K562 (cell line): ENCODE measurements around the gene HPN. TPM values are rescaled to one million over a fixed set of nuclear protein-coding genes. Genes with fewer than 3 reads are reported as not detected.

ENCODE experiments used
- ATAC-seq: fragments of 200-7000 bp; cut with Tn5 transposase; 3 replicates; pipeline ENCODE4 v1.9.1; 2020; ENCODE audit warnings: moderate library complexity
- BruUV-seq: library from RNA; stranded (reverse); fragments of 400-500 nt; replicated peaks from 2 replicates; lab custom pipeline; 2021; lab: Mats Ljungman, UMichigan
- CTCF ChIA-PET: fragments of 300-600 bp; formaldehyde crosslinking; extraction: SDS; loops from one replicate; lab custom pipeline; 2021; ENCODE audit warnings: low intra/inter-chr PET ratio; lab: Yijun Ruan, JAX
- POLR2A ChIA-PET: fragments of 300-600, 350-650 bp; sonication (Branson Sonifier 250); formaldehyde crosslinking; extraction: SDS; loops from one replicate; lab custom pipeline; 2021; ENCODE audit warnings: antibody characterized with exemption, inconsistent platforms; lab: Yijun Ruan, JAX
- DNase-seq, 4 experiments: peaks; one replicate each; pipeline versions ENCODE4 v3.0.0 to v3.0.0-alpha.2; 2011 to 2018; ENCODE audit warnings: low spot score in 3 of 4, mixed read lengths in 3 of 4; ENCODE audit errors: extremely low read depth in 1 of 4
- FAIRE-seq: peaks from 2 replicates; lab custom pipeline; 2011; peaks lifted over from hg19 to GRCh38; lab: Jason Lieb, UNC
- H2AFZ ChIP-seq: 2 replicates; pipeline ENCODE4 v1.6.0; 2011; ENCODE audit warnings: low read depth, low read length, control low read depth, inconsistent platforms
- H3K27ac ChIP-seq: fragments of 200-600 bp; 3 replicates; pipeline ENCODE4 v1.8.0; 2011; ENCODE audit warnings: low read depth, mild to moderate bottlenecking, control low read depth, inconsistent platforms, low read length, moderate library complexity, mixed read lengths; ENCODE audit errors: extremely low read depth
- H3K27me3 ChIP-seq, 2 experiments: fragments of 300-600 bp in 1 of 2; 2 replicates in 1 of 2; 3 replicates in 1 of 2; pipeline versions ENCODE4 v1.6.0 to v1.8.0; 2011; ENCODE audit warnings: inconsistent platforms in 2 of 2, low read length in 2 of 2, mild to moderate bottlenecking in 1 of 2, mixed read lengths in 1 of 2, moderate library complexity in 1 of 2; ENCODE audit not compliant: control insufficient read depth in 2 of 2, insufficient read depth in 2 of 2
- H3K36me3 ChIP-seq: fragments of 300-600 bp; 3 replicates; pipeline ENCODE4 v1.8.0; 2011; ENCODE audit warnings: mild to moderate bottlenecking, low read length, inconsistent platforms; ENCODE audit not compliant: control insufficient read depth, insufficient read depth
- H3K4me1 ChIP-seq, 2 experiments: fragments of 200-600 bp in 1 of 2; replicated peaks in 1 of 2; 2 replicates in 1 of 2; 3 replicates in 1 of 2; pipeline versions ENCODE4 v1.5.1 to v1.8.0; 2011; ENCODE audit warnings: inconsistent platforms in 2 of 2, low read length in 2 of 2, mild to moderate bottlenecking in 1 of 2, mixed read lengths in 1 of 2, moderate library complexity in 1 of 2; ENCODE audit not compliant: control insufficient read depth in 2 of 2, insufficient read depth in 2 of 2
- H3K4me2 ChIP-seq: 2 replicates; pipeline ENCODE4 v1.6.1; 2011; ENCODE audit warnings: low read length, control low read depth, inconsistent platforms, mixed read lengths; ENCODE audit not compliant: insufficient read depth
- H3K4me3 ChIP-seq: fragments of 200-600 bp; sonication (generic), shearing (Covaris generic); 2 replicates; pipeline ENCODE4 v1.5.1; 2016; ENCODE audit warnings: control low read depth, inconsistent platforms
- H3K79me2 ChIP-seq: fragments of 200-600 bp; 3 replicates; pipeline ENCODE4 v1.8.0; 2011; ENCODE audit warnings: low read length, inconsistent platforms; ENCODE audit not compliant: control insufficient read depth, insufficient read depth
- H3K9ac ChIP-seq, 2 experiments: 2 replicates each; pipeline versions ENCODE4 v1.6.0 to v1.6.1; 2011; ENCODE audit warnings: low read depth in 2 of 2, low read length in 2 of 2, control low read depth in 1 of 2, inconsistent platforms in 1 of 2, mild to moderate bottlenecking in 1 of 2, mixed read lengths in 1 of 2; ENCODE audit not compliant: insufficient read depth in 1 of 2
- H3K9me1 ChIP-seq: one replicate; pipeline ENCODE4 v1.6.0; 2011; ENCODE audit warnings: inconsistent platforms, mild to moderate bottlenecking, low read length, moderate library complexity; ENCODE audit not compliant: control insufficient read depth, insufficient read depth
- H3K9me3 ChIP-seq: replicated peaks from 2 replicates; pipeline ENCODE4 v1.5.1; 2011; ENCODE audit warnings: low read depth, low read length, inconsistent platforms; ENCODE audit not compliant: control insufficient read depth, insufficient read depth
- H4K20me1 ChIP-seq: replicated peaks from 2 replicates; pipeline ENCODE4 v1.6.1; 2011; ENCODE audit warnings: low read length, inconsistent platforms, mixed read lengths; ENCODE audit not compliant: control insufficient read depth, insufficient read depth
- CEBPB ChIP-seq: fragments of 450-650 bp; IDR thresholded peaks from 2 replicates; pipeline ENCODE4 v1.6.1; 2016; ENCODE audit warnings: missing genetic modification characterization, missing compliant biosample characterization
- GMEB1 ChIP-seq: fragments of 250-450 bp; sonication (Bioruptor Pico); IDR thresholded peaks from 2 replicates; pipeline ENCODE4 v1.4.0; 2020; ENCODE audit warnings: mild to moderate bottlenecking
- MLLT1 ChIP-seq, 2 experiments: fragments of 450-650 bp; IDR thresholded peaks; 2 replicates each; pipeline ENCODE4 v1.6.1; 2016
- PCBP1 ChIP-seq: fragments of 200-400 bp; formaldehyde crosslinking; IDR thresholded peaks from 2 replicates; pipeline ENCODE4 v1.6.1; 2018; ENCODE audit warnings: mild to moderate bottlenecking, low read depth, low read length; ENCODE audit not compliant: poor library complexity, severe bottlenecking
- SMAD4 ChIP-seq: fragments of 250-450 bp; sonication (Bioruptor Pico); conservative IDR thresholded peaks from 2 replicates; pipeline ENCODE4 v1.8.0; 2021; ENCODE audit warnings: inconsistent platforms, mild to moderate bottlenecking, moderate library complexity
- ZNF263 ChIP-seq: sonication (generic); formaldehyde crosslinking; IDR thresholded peaks from 2 replicates; pipeline ENCODE4 v1.8.0; 2022; ENCODE audit warnings: mild to moderate bottlenecking, missing genetic modification reagents, borderline replicate concordance
- ZNF318 ChIP-seq, 2 experiments: fragments of 450-650 bp; IDR thresholded peaks; 2 replicates each; pipeline ENCODE4 v1.6.1; 2016; ENCODE audit warnings: mild to moderate bottlenecking in 2 of 2, borderline replicate concordance in 1 of 2, low read depth in 1 of 2, moderate library complexity in 1 of 2
- WGBS: fragments of 100-300 bp; shearing (Covaris generic); methylation state at CpG from one replicate; pipeline ENCODE4 v1.1.6; 2016; ENCODE audit warnings: low coverage, mixed read lengths; ENCODE audit not compliant: insufficient coverage; ENCODE audit errors: missing lambda C conversion rate; 5-methylcytosine and 5-hydroxymethylcytosine counted together
- in situ Hi-C: fragments of 300-500 bp; cut with MboI; formaldehyde crosslinking; loops from 4 replicates; pipeline ENCODE4 v1.15.0; 2018; ENCODE audit warnings: inconsistent platforms, mixed read lengths
- intact Hi-C: fragments of 100-400 bp; cut with micrococcal nuclease; formaldehyde crosslinking; loops from 2 replicates; pipeline ENCODE4 v1.14.2; 2022
- polyA plus RNA-seq, 8 experiments: library from polyadenylated mRNA; depleted of rRNA in 4 of 8; stranded (reverse) in 5 of 8; unstranded in 3 of 8; fragments of >200 nt; fragmentation: Nextera tagmentation in 2 of 8; fragmentation: Illumina TruSeq in 1 of 8; extraction: Ambion mirVana in 2 of 8; extraction: Trizol in 1 of 8; gene quantifications; 2 replicates each; pipeline versions ENCODE4 v1.2.1 to v1.2.3, GENCODE V29; 2011 to 2014; ENCODE audit warnings: inconsistent platforms in 1 of 8, missing spikeins in 1 of 8
- total RNA-seq, 7 experiments: library from RNA; depleted of rRNA in 6 of 7; stranded (reverse); fragments of >200 nt in 6 of 7; fragmentation: Illumina TruSeq in 2 of 7; extraction: Trizol in 2 of 7; gene quantifications; 2 replicates each; pipeline versions ENCODE4 v1.2.1 to v1.2.3, GENCODE V29; 2011 to 2021; ENCODE audit warnings: low replicate concordance in 1 of 7

HPN gene
- total and polyA plus RNA-seq, 9 of the 15 experiments (the other 6 are each of a cell fraction or from before 2014, with no cell fraction given): 0.10 to 0.20 TPM; not detected in 7

- Histone ChIP-seq H3K9me1 (no peaks in the 10 kb centered on the region), H2AFZ (peak within 1 kb of the TSS; percentile 66), H3K9me3 (no peaks in the 10 kb centered on the region), H4K20me1 (0 out of 2 replicates have a peak, but pooled peaks cover 3% of the 10 kb centered on the region), H3K9ac (peak within 1 kb of the TSS; percentile 12 to 84; a peak in 3 of 4 replicates), H3K27ac (no peak within 1 kb of the TSS), H3K36me3 (peaks cover 28% of the 10 kb centered on the region), H3K4me3 (peak within 1 kb of the TSS; percentile 54), H3K27me3 (peaks cover 2 to 17% of the 10 kb centered on the region in 2 experiments; a peak in 1 of 5 replicates), H3K4me2 (peak within 1 kb of the TSS; percentile 70), H3K79me2 (no peaks in the 10 kb centered on the region), H3K4me1 (peaks cover 0 to 25% of the 10 kb centered on the region in 2 experiments; a peak in 4 of 5 replicates)
- ATAC-seq: peak; percentile 90
- in situ Hi-C loops (no loop called here), intact Hi-C loops (no loop called here)
- no peak for FAIRE-seq
- BruUV-seq: no TSS peak
- peak; percentile 85 to 89 (median 88) for DNase-seq
- ChIA-PET CTCF (interaction anchor here (0.8 kb wide), 1 partner anchor 10 kb away, joined by 3 read pairs; no protein-coding TSS in a partner anchor), POLR2A (interaction anchor here (2.7 kb wide), 1 partner anchor 14 kb away, joined by 8 read pairs; no protein-coding TSS in a partner anchor)
- 0% methylated on average over 38 of the region's 118 CpGs for WGBS
- no peak for TF ChIP-seq CEBPB (tag)
- TF ChIP-seq MLLT1 (IDR thresholded peaks at IDR 0.05): no peak
- TF ChIP-seq PCBP1: peak; percentile 9
- TF ChIP-seq GMEB1 (CRISPR knock-in tag): no peak
- TF ChIP-seq SMAD4 (CRISPR knock-in tag): peak; percentile 65
- peak; percentile 46; the same call in 1 of the 2 replicates for TF ChIP-seq ZNF263 (CRISPR knock-in tag)
- no peak for TF ChIP-seq ZNF318 (IDR thresholded peaks at IDR 0.05; ENCODE audit: borderline replicate concordance in 1 of 2, low read depth in 1 of 2)
Measured at GRCh38 chr19:35030257-35031071, 11.1 kb upstream of the HPN start, which contains the start of gene SCN1B. Gene SCN1B (plus strand): TSS chr19:35030470. CDS start chr19:35030821, 351 bp downstream.
